GM21619 (cell line): ENCODE data around the gene POU3F3.

Source experiments
- ATAC-seq: cut with Tn5 transposase; IDR thresholded peaks from one replicate; pipeline ENCODE4 v1.9.1; 2021; ENCODE audit not compliant: unreplicated experiment

POU3F3 gene

GRCh38 chr2:104853534-104854497 is at the start of gene POU3F3:
TSS of gene POU3F3 (plus strand) at chr2:104854115. CDS start at chr2:104855511, 1,396 bp downstream.
- no peak for ATAC-seq

DNA sequence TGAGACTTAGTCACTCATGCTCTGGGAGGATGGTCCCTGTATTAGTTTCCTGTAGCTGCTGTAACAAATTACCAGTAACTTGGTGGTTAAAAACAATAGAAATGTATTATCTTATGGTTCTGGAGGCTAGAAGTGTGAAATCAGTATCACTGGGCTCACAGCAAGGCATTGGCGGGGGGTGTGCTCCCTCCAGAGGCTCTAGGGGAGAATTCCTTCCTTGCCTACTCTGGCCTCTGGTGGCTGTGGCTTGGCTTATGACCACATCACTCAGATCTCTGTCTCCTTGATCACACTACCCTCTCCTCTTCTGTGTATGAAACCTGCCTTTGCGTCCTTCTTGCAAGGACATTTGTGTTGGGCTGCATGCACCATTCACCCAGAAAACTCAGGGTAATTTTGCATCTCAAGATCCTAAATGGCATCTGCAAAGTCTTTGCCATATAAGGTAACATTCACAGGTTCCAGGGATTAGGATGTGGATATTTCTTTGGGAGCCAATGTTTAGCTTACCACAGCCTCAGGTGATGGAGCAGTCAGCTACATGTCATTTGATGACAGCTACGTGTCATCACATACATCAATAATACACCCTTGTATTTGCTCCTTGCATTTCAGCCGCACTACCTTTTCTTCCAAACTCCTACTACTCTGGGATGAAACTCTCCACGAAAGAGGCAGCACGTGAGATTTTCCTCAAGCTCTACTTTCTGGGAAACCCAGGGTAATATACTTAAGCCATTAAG is 49.6 kb upstream of the POU3F3 start:
- no peak for ATAC-seq

GRCh38 chr2:104812286-104812685 is 41.6 kb upstream of the POU3F3 start:
- ATAC-seq, result no peak

- no peak for ATAC-seq
These were observed 37.8 kb upstream of the POU3F3 start for GRCh38 chr2:104816143-104816542.

- ATAC-seq, result no peak
These were observed 35.7 kb upstream of the POU3F3 start for GRCh38 chr2:104818264-104818663.

DNA sequence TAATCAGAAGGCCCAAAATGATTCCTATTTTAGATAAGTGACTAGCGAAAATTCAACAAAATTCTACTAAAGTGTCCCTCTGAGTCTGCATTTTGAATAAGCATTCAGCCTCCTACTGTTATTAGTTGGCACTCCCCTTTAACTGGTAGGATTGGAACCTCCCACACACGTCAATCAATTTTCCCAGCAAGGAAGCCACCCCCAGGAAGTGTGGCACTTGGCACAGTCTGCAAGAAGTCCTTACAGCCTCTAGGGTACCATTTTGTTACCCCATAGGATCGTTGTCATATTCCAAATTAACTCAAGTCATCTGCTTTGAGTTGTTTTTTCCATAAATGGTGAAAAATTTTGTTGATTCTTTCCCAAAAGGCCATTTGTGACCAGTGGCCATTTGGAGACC is 33.8 kb upstream of the POU3F3 start:
- no peak for ATAC-seq

- ATAC-seq, result no peak
These were observed 28.6 kb upstream of the POU3F3 start for GRCh38 chr2:104825124-104825865.

- ATAC-seq, result no peak
These were observed 27.9 kb upstream of the POU3F3 start for GRCh38 chr2:104826016-104826415.

DNA sequence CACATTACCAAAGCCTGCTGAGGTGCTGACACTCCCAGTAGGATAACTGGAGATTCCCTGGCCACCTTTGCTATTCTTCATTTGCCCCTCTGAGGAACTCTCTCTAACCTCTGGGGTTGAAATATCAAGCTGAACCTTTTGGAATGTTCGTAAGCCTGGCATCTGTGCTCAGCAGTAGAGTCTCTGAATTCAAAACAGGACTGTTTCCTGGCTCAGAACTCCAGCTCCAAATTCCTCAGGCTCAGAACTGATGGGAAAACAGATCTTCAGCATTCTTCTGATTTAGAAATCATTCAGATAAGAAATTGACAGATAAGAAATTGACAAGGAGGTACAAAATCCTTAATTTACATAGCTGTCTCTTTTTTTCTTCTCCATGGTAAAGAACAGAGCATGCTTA is 22.2 kb upstream of the POU3F3 start:
- ATAC-seq, result no peak

- ATAC-seq, result no peak
These were observed 19.3 kb upstream of the POU3F3 start for GRCh38 chr2:104834431-104835153.

DNA sequence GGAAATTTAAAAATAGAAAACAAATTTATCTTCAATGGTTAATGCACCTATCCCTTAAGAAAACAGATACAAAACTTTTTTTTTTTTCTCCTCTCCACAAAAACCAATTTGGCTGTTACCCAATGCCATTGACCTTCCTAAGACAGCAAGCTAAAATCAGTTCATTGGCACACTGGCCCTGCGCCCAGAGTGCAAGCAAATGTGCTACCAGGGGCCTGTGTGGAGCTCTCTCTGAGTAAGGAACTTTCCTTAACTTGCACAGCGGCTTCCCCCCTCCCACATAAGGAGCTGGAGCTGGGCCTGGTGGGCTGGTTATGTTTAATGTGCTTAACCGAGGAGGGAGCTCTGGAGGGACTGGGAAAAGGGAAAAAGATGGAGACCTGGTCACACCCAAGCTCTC is 17.6 kb upstream of the POU3F3 start:
- ATAC-seq, result no peak

DNA sequence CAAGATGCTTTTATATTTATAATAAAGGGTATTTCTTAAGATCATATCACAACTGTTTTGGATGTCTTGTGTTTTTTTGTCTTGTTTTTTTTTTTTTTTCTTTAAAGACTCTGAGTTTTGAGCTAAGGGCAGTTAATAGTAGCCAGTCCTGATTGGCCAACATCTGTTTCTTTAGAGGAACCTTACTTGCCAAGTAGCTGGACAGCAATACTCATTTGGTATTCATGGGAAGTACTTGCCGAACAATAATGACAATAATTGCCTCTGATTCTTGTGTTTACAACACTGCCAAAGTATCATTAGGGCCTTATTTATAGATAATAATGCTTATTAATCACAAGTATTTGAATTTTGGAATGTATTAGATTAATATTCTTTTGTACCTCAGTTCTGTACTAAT is 17.1 kb upstream of the POU3F3 start:
- ATAC-seq, result no peak

DNA sequence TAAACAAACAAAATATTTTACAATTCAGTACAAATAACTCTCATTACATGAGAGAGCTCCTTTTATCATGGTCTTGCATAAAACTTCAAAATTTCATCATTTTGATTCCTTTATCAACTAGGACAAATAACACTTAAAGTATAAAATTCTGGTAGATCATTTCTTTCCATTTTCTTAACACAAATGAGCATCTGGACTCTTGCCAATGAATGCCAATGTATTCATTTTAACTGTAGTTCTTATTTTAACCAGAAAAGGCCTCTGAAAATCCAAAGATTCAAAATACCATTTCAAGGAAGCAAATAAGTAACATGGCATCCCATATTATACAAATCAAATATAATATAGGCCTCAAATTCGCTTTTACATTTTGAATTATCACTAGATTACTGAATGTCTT is 13.8 kb upstream of the POU3F3 start:
- ATAC-seq, result no peak

DNA sequence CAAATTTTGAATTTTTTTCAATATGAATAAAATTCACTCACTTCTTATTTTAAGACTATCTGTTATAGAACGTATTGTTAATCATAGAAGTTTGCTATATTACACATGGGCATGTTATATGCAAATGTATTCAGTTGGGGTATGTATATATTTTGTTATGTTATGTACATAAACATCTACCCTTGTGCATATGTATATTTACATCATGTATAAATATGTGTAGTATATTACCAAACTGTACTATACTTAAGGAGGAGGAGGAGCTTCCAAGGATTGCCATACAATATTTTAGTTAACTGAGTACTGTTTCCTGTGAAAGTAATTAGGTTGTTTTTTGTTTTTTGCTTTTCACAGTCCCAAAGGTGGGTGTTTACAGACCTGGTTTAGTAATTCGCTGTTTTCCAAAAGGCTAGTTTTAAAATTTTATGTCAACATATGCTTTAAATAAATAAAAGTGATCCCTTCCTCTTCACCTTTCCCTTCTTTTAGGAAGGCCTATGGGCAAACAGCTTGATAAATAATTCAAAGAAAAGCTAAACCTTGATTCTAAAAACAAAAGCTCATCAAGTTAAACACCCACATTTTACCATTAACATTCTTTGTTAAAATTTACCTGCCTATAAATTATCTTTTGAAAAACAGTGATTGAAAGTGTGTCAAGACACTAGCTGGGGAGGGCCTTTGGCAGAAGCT is 12.9 kb upstream of the POU3F3 start:
- ATAC-seq, result no peak

GRCh38 chr2:104841744-104842143 is 12.2 kb upstream of the POU3F3 start:
- ATAC-seq, result no peak

- ATAC-seq, result no peak
These were observed 8.9 kb upstream of the POU3F3 start for GRCh38 chr2:104844807-104845551.

DNA sequence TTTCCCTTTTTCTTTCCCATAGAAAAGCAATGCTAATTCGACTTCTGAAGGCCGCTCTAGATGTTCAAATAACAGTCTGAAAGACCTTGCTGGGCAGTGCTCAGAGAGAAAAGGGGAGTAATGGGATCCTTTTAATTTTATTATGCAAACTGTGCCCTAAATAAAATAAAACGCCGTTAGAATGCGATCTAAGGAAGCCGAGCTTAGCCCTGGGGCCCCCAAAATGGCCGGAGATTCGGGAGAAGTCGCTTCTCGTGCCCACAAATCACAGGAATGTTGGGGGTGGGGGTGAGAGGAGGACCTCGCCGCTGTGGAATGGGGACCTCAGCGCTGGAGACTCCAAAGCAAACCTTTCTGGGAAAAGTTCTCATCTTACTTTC is 8.4 kb upstream of the POU3F3 start:
- no peak for ATAC-seq

GRCh38 chr2:104845946-104846785 is 7.7 kb upstream of the POU3F3 start:
- no peak for ATAC-seq
